K562 (cell line): ENCODE measurements around the gene PGLYRP1. TPM values are rescaled to one million over a fixed set of nuclear protein-coding genes. Genes with fewer than 3 reads are reported as not detected.

Experiments used
- ATAC-seq: fragments of 200-7000 bp; cut with Tn5 transposase; 3 replicates; pipeline ENCODE4 v1.9.1; 2020; ENCODE audit warnings: moderate library complexity
- BruUV-seq: library from RNA; stranded (reverse); fragments of 400-500 nt; replicated peaks from 2 replicates; lab custom pipeline; 2021; lab: Mats Ljungman, UMichigan
- CTCF ChIA-PET: fragments of 300-600 bp; formaldehyde crosslinking; extraction: SDS; loops from one replicate; lab custom pipeline; 2021; ENCODE audit warnings: low intra/inter-chr PET ratio; lab: Yijun Ruan, JAX
- POLR2A ChIA-PET: fragments of 300-600, 350-650 bp; sonication (Branson Sonifier 250); formaldehyde crosslinking; extraction: SDS; loops from one replicate; lab custom pipeline; 2021; ENCODE audit warnings: antibody characterized with exemption, inconsistent platforms; lab: Yijun Ruan, JAX
- DNase-seq, 4 experiments: peaks; one replicate each; pipeline versions ENCODE4 v3.0.0 to v3.0.0-alpha.2; 2011 to 2018; ENCODE audit warnings: low spot score in 3 of 4, mixed read lengths in 3 of 4; ENCODE audit errors: extremely low read depth in 1 of 4
- FAIRE-seq: peaks from 2 replicates; lab custom pipeline; 2011; peaks lifted over from hg19 to GRCh38; lab: Jason Lieb, UNC
- H2AFZ ChIP-seq: 2 replicates; pipeline ENCODE4 v1.6.0; 2011; ENCODE audit warnings: low read depth, low read length, control low read depth, inconsistent platforms
- H3K27ac ChIP-seq: fragments of 200-600 bp; 3 replicates; pipeline ENCODE4 v1.8.0; 2011; ENCODE audit warnings: low read depth, mild to moderate bottlenecking, control low read depth, inconsistent platforms, low read length, moderate library complexity, mixed read lengths; ENCODE audit errors: extremely low read depth
- H3K27me3 ChIP-seq, 2 experiments: fragments of 300-600 bp in 1 of 2; 2 replicates in 1 of 2; 3 replicates in 1 of 2; pipeline versions ENCODE4 v1.6.0 to v1.8.0; 2011; ENCODE audit warnings: inconsistent platforms in 2 of 2, low read length in 2 of 2, mild to moderate bottlenecking in 1 of 2, mixed read lengths in 1 of 2, moderate library complexity in 1 of 2; ENCODE audit not compliant: control insufficient read depth in 2 of 2, insufficient read depth in 2 of 2
- H3K36me3 ChIP-seq: fragments of 300-600 bp; 3 replicates; pipeline ENCODE4 v1.8.0; 2011; ENCODE audit warnings: mild to moderate bottlenecking, low read length, inconsistent platforms; ENCODE audit not compliant: control insufficient read depth, insufficient read depth
- H3K4me1 ChIP-seq, 2 experiments: fragments of 200-600 bp in 1 of 2; replicated peaks in 1 of 2; 2 replicates in 1 of 2; 3 replicates in 1 of 2; pipeline versions ENCODE4 v1.5.1 to v1.8.0; 2011; ENCODE audit warnings: inconsistent platforms in 2 of 2, low read length in 2 of 2, mild to moderate bottlenecking in 1 of 2, mixed read lengths in 1 of 2, moderate library complexity in 1 of 2; ENCODE audit not compliant: control insufficient read depth in 2 of 2, insufficient read depth in 2 of 2
- H3K4me2 ChIP-seq: 2 replicates; pipeline ENCODE4 v1.6.1; 2011; ENCODE audit warnings: low read length, control low read depth, inconsistent platforms, mixed read lengths; ENCODE audit not compliant: insufficient read depth
- H3K4me3 ChIP-seq: fragments of 200-600 bp; sonication (generic), shearing (Covaris generic); 2 replicates; pipeline ENCODE4 v1.5.1; 2016; ENCODE audit warnings: control low read depth, inconsistent platforms
- H3K79me2 ChIP-seq: fragments of 200-600 bp; 3 replicates; pipeline ENCODE4 v1.8.0; 2011; ENCODE audit warnings: low read length, inconsistent platforms; ENCODE audit not compliant: control insufficient read depth, insufficient read depth
- H3K9ac ChIP-seq, 2 experiments: 2 replicates each; pipeline versions ENCODE4 v1.6.0 to v1.6.1; 2011; ENCODE audit warnings: low read depth in 2 of 2, low read length in 2 of 2, control low read depth in 1 of 2, inconsistent platforms in 1 of 2, mild to moderate bottlenecking in 1 of 2, mixed read lengths in 1 of 2; ENCODE audit not compliant: insufficient read depth in 1 of 2
- H3K9me1 ChIP-seq: one replicate; pipeline ENCODE4 v1.6.0; 2011; ENCODE audit warnings: inconsistent platforms, mild to moderate bottlenecking, low read length, moderate library complexity; ENCODE audit not compliant: control insufficient read depth, insufficient read depth
- H3K9me3 ChIP-seq: replicated peaks from 2 replicates; pipeline ENCODE4 v1.5.1; 2011; ENCODE audit warnings: low read depth, low read length, inconsistent platforms; ENCODE audit not compliant: control insufficient read depth, insufficient read depth
- H4K20me1 ChIP-seq: replicated peaks from 2 replicates; pipeline ENCODE4 v1.6.1; 2011; ENCODE audit warnings: low read length, inconsistent platforms, mixed read lengths; ENCODE audit not compliant: control insufficient read depth, insufficient read depth
- ATF6 ChIP-seq: sonication (generic); formaldehyde crosslinking; IDR thresholded peaks from 2 replicates; pipeline ENCODE4 v1.4.0; 2020; ENCODE audit warnings: mild to moderate bottlenecking, missing genetic modification reagents
- CHD1 ChIP-seq: fragments of 200-600 bp; sonication (generic); IDR thresholded peaks from one replicate; pipeline ENCODE4 v1.6.1; 2012; ENCODE audit warnings: mild to moderate bottlenecking, moderate library complexity, low read length, inconsistent platforms
- HMG20A ChIP-seq: fragments of 450-650 bp; formaldehyde crosslinking; conservative IDR thresholded peaks from 2 replicates; pipeline ENCODE4 v1.4.0; 2020; ENCODE audit warnings: mild to moderate bottlenecking, mixed read lengths
- NELFE ChIP-seq: IDR thresholded peaks from 2 replicates; pipeline ENCODE4 v1.6.1; 2011; ENCODE audit warnings: mild to moderate bottlenecking; ENCODE audit not compliant: insufficient read depth, insufficient read length
- POLR2B ChIP-seq: fragments of 450-650 bp; IDR thresholded peaks from 2 replicates; pipeline ENCODE4 v1.6.1; 2018; ENCODE audit warnings: low read depth; ENCODE audit not compliant: partially characterized antibody
- RFX7 ChIP-seq: fragments of 250-450 bp; sonication (Bioruptor Pico); IDR thresholded peaks from 2 replicates; pipeline ENCODE4 v1.5.1; 2021; ENCODE audit warnings: mild to moderate bottlenecking
- TARDBP ChIP-seq: fragments of 450-650 bp; IDR thresholded peaks from 2 replicates; pipeline ENCODE4 v1.6.1; 2016
- ZNF79 ChIP-seq: fragments of 250-450 bp; sonication (Bioruptor Pico); IDR thresholded peaks from 2 replicates; pipeline ENCODE4 v1.4.0; 2020; ENCODE audit warnings: low read depth, mild to moderate bottlenecking, moderate library complexity
- WGBS: fragments of 100-300 bp; shearing (Covaris generic); methylation state at CpG from one replicate; pipeline ENCODE4 v1.1.6; 2016; ENCODE audit warnings: low coverage, mixed read lengths; ENCODE audit not compliant: insufficient coverage; ENCODE audit errors: missing lambda C conversion rate; 5-methylcytosine and 5-hydroxymethylcytosine counted together
- in situ Hi-C: fragments of 300-500 bp; cut with MboI; formaldehyde crosslinking; loops from 4 replicates; pipeline ENCODE4 v1.15.0; 2018; ENCODE audit warnings: inconsistent platforms, mixed read lengths
- intact Hi-C: fragments of 100-400 bp; cut with micrococcal nuclease; formaldehyde crosslinking; loops from 2 replicates; pipeline ENCODE4 v1.14.2; 2022
- polyA plus RNA-seq, 8 experiments: library from polyadenylated mRNA; depleted of rRNA in 4 of 8; stranded (reverse) in 5 of 8; unstranded in 3 of 8; fragments of >200 nt; fragmentation: Nextera tagmentation in 2 of 8; fragmentation: Illumina TruSeq in 1 of 8; extraction: Ambion mirVana in 2 of 8; extraction: Trizol in 1 of 8; gene quantifications; 2 replicates each; pipeline versions ENCODE4 v1.2.1 to v1.2.3, GENCODE V29; 2011 to 2014; ENCODE audit warnings: inconsistent platforms in 1 of 8, missing spikeins in 1 of 8
- total RNA-seq, 7 experiments: library from RNA; depleted of rRNA in 6 of 7; stranded (reverse); fragments of >200 nt in 6 of 7; fragmentation: Illumina TruSeq in 2 of 7; extraction: Trizol in 2 of 7; gene quantifications; 2 replicates each; pipeline versions ENCODE4 v1.2.1 to v1.2.3, GENCODE V29; 2011 to 2021; ENCODE audit warnings: low replicate concordance in 1 of 7

Gene PGLYRP1
- total and polyA plus RNA-seq, 9 of the 15 experiments (the other 6 are each of a cell fraction or from before 2014, with no cell fraction given), result not detected

DNA sequence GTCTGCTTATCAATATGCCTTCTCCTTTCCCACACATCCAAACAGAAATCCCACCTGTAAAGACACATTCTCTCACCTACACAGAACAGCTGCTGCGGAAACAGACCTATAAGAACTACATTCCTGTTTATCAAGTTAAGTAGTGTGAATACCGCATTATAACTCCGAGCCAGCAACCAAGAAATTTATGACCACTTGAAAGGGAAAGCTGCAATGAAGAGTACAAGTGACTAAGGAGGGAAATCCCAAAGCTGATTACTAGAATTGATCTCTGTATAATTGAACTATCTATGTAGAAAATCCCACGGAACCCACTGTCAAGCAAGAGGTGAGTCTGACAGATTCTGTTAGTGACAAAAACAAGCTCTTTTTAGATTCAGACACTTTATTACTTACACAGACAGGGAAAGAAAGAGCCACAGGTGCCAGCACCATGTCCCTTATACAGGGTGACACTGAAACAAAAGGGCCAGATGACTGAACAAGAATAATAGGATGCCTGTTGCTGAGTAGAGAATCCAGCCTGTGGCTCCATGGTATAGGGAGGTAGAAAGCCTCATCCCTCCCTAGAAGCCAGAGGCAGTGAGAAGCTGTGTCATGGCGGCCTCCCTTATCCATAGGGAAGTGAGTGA, 19.5 kb upstream of the PGLYRP1 start:
- Histone ChIP-seq H3K4me2 (no peak overlapping the region), H4K20me1 (no peaks in the 10 kb centered on the region), H3K4me1 (peaks cover 0 to 8% of the 10 kb centered on the region in 2 experiments; a peak in 1 of 5 replicates), H3K36me3 (no peaks in the 10 kb centered on the region), H3K9me3 (no peaks in the 10 kb centered on the region), H3K4me3 (no peak overlapping the region), H3K27me3 (peaks cover 10 to 30% of the 10 kb centered on the region in 2 experiments), H3K9ac (no peak overlapping the region), H3K79me2 (no peaks in the 10 kb centered on the region), H3K27ac (no peak overlapping the region), H3K9me1 (no peaks in the 10 kb centered on the region), H2AFZ (no peak overlapping the region)
- DNase-seq, result no peak
- intact Hi-C loops, result no loop called here
- no peak for ATAC-seq
- in situ Hi-C loops, result no loop called here
- BruUV-seq, result no TSS peak
- no peak for FAIRE-seq
- ChIA-PET CTCF (no interaction called here), POLR2A (interaction anchor here (0.6 to 1.0 kb wide), 2 partner anchors 14 to 468 kb away, joined by 3 to 4 read pairs; no protein-coding TSS in a partner anchor)
- WGBS, result 2% methylated on average over 5 of the region's 5 CpGs
- TF ChIP-seq POLR2B (no peak), HMG20A (CRISPR knock-in tag) (no peak), ATF6 (CRISPR knock-in tag) (no peak), TARDBP (no peak), NELFE (no peak), RFX7 (CRISPR knock-in tag) (no peak), CHD1 (no peak), ZNF79 (CRISPR knock-in tag) (no peak)
